ENCODE results near the gene P2RY8.
"Not testable (repeated sequence)": the region's sequence is repeated elsewhere in the genome, so short reads cannot be mapped to it uniquely, and the experiment has no call there.

Gene P2RY8

DNA sequence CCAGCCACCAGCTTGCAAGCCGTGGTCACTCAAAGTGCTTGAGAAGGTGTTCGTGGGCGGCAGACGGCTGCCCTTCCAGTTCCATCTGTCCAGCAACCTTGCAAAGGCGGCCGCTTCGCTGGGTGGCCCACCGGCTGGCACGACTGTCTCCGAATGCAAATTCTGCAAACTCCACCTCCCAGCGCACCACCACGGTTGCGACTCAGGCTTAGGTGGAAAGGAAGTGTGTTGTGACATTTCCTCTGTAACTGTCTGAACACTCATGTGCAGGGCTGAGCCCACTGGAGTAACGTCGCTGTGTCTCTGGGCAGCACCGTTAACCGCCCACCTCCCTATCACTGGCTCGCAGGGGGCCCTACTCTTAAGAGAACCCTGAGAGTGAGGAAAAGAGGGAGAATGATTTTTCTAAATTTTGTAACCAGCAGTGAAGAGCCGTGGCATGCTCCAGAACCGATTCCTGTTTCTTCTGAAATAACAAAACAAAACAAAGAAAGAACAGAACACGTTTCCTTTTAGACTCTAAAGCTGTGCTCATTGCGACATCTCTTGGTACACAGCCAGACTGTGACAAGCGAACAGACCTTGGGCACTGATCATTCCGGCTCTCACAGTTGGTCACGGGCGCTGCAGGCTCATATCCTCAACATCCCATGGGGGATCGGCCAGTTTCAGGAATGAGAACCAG is at the start of gene P2RY8:
Gene P2RY8, minus strand, starts transcription at position 155 of the 685 bp plus-strand sequence. CDS start 70,627 bp downstream, outside the sequence.
- DNase-seq (ENCODE audit: low read depth), result peak; percentile 66

- DNase-seq (ENCODE audit: low read depth), result no peak
Measured at GRCh38 chrX:1584237-1585011, 47.4 kb upstream of the P2RY8 start.

DNA sequence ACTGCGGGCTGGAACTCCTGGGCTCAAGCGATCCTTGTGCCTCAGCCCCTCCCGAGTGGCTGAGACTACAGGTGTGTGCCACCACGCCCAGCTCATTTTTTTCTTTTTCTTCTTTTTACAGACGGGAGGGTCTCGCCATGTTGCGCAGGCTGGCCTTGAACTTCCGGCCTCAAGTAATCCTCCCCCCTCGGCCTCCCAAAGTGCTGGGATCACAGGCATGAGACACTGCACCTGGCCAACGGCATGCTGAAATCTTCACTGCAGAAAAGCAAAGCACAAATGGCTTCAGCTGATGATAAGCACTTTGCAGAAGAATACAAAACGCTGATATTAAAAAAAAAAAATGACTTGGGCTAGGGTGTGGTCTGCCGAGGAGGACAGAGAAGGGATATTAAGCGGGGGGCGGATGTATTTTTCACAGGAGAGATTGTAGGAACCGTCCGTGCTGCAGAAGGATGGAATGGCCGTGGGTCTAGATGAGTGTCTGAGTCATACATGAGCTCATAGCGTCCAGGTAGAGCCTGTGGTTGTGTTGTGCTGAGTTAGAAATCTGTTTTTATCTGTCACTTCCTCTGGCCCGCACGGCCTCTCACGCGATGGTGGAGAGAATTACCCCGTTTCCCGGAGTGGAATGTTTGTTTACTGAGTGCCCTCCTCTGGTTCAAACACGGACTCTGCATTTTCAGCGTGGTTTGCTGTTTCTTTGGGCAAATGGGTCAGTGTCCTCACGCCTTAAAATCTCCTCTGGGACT is 45.9 kb upstream of the P2RY8 start:
- peak; percentile 34 for DNase-seq (ENCODE audit: low read depth)

DNA sequence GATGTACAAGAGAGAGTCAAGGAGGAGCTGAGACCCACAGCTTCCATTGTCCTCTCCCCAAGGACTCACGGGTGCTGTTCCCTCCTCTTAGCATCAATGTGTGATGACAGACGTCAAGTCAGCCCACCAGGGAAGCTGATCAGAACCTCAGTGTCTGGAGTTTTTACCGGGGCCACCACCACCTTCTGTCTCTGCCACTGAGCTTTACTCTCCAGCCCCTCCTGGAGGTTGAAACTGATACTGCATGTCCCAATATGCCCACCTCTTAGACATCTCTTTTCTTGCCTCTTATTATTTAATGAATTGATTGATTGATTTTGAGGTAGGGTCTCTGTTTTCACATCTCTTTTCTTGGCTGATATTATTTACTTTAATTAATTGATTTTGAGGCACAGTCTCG is 44.1 kb upstream of the P2RY8 start:
- DNase-seq (ENCODE audit: low read depth), result peak; percentile 61

DNA sequence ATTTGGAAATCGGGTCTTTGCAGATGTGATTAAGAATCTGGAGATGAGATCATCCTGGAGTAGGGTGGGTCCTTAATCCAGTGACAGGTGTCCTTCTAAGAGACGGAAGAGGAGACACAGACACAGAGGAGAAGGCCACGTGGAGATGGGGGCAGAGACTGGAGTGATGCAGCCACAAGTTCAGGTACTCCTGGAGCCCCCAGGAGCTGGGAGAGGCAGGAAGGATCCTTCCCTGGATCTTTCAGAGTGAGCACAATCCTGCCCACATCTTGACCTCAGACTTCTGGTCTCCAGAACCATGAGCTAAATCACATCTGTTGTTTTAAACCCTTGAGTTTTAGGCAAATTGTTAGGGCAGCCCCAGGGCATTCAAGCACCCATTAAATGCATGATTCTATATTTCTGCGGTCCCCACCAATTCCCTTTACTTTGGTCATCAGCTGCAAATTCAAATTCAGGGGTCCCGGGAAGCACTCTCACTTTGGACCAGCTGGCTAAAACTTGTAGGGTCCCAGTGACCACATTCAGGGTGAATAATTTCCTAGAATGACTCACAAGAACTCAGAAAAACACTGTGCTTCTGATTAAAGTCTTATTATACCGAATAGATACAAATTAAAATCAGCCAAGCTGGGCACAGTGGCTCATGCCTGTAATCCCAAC is 41.7 kb upstream of the P2RY8 start:
- no peak for DNase-seq (ENCODE audit: low read depth)

DNA sequence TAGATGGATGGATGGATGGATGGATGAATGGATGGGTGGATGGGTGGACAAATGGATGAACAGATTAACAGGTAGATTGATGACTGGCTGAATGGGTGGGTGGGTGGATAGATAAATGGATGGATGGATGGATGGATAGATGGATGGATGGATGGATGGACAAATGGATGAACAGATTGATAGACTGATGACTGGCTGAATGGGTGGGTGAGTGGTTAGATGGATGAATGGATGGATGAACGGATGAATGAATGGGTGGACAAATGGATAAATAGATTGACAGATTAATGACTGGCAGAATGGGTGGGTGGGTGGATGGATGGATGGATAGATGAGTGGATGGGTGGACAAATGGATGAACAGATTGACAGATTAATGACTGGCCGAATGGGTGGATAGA is 40.9 kb upstream of the P2RY8 start:
- no peak for DNase-seq (ENCODE audit: low read depth)

- no peak for DNase-seq (ENCODE audit: low read depth)
Measured at GRCh38 chrX:1576201-1576992, 39.4 kb upstream of the P2RY8 start.

GRCh38 chrX:1574181-1574580 is 37.2 kb upstream of the P2RY8 start:
- not testable (repeated sequence) for DNase-seq (ENCODE audit: low read depth)

DNA sequence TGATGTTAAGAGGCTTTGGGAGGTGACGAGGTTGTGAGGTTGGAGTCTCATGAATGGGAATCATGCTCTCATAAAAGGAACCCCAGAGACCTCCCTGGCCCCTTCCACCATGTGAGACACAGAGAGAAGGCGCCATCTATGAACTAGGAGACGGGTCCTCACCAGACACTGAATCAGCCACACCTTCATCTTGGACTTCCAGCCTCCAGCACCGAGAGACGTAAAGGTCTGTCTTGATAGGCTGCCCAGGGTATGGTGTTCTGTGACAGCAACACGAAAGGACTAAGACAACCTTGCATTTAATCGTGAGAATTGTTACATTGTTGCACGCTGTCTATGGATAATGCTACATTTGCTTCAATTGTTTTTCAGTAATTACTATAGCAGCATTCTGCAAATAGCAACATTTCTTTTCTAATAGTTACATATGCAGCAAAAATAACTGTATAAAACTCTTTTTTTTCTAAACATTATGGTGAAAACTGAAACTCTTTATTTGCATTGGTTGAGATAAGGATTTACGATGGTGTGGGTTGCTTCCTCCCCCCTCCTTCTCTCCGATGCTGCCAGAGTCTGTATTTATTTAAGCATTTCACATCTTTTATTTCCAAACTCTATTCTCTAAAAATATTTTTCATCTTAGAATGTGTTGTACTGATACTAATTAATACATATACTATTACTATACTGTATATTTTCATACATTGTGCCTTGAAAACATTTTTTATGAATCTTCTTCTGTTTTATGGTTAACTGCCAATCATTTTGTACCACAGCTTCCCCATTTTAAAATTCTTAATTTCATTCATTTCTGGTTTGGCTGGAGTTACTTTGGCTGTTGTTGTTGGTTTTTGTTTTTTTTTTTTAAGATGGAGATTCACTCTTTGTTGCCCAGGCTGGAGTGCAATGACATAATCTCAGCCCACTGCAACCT is 28.0 kb upstream of the P2RY8 start:
- no peak for DNase-seq (ENCODE audit: low read depth)

- DNase-seq (ENCODE audit: low read depth), result not testable (repeated sequence)
Measured at GRCh38 chrX:1564077-1564476, 27.1 kb upstream of the P2RY8 start.

DNA sequence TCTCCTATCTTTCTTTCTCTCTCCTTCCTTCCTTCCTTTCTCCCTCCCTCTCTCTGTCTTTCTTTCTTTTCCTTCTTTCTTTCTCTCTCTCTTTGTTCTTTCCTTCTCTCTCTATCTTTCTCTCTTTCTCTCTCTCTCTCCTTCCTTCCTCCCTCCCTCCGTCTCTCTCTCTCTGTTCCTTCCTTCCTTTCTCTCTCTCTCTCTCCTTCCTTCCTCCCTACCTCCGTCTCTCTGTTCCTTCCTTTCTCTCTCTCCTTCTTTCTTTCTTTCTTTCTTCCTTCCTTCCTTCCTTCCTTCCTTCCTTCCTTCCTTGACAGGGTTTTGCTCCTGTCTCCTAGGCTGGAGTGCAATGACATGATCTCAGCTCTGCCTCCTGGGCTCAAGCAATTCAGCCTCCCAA is 24.2 kb upstream of the P2RY8 start:
- DNase-seq (ENCODE audit: low read depth), result no peak

DNA sequence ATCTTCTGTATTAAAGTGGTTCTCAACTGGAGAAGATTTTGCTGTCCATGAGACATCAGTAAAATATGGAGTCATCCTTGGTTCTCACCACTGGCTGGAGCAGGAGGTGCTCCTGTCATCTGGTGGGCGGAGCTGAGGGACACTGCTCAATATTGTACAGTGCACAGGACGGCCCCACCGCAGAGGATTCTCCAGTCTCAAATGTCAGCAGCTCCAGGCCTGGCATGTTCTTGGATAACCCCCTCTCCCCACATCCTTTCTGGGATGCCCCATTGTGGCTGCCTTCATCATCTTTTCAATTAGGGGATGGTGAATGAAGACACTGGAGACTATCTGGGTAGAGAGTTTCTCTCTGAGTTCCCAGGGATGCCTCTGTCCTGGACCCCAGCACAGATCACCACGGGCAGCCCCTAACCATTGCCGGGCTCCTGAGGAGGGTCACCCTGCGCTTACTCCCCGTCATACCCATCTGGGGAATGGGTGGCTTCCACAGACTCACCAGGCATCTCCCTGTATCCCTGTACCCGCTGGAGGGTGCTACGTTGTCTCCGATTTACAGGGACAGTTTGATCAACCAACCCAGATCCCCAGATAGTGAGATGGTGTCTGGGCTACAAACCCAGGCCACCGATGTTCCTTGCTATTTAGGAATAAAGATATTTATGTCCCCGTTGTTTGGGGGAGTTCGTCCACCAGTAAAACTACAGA is 21.9 kb upstream of the P2RY8 start:
- DNase-seq (ENCODE audit: low read depth), result no peak

GRCh38 chrX:1557442-1557841 is 20.5 kb upstream of the P2RY8 start:
- DNase-seq (ENCODE audit: low read depth), result not testable (repeated sequence)

- no peak for DNase-seq (ENCODE audit: low read depth)
Measured at GRCh38 chrX:1555370-1555769, 18.4 kb upstream of the P2RY8 start.

GRCh38 chrX:1554469-1555210 is 17.7 kb upstream of the P2RY8 start:
- DNase-seq (ENCODE audit: low read depth), result no peak

DNA sequence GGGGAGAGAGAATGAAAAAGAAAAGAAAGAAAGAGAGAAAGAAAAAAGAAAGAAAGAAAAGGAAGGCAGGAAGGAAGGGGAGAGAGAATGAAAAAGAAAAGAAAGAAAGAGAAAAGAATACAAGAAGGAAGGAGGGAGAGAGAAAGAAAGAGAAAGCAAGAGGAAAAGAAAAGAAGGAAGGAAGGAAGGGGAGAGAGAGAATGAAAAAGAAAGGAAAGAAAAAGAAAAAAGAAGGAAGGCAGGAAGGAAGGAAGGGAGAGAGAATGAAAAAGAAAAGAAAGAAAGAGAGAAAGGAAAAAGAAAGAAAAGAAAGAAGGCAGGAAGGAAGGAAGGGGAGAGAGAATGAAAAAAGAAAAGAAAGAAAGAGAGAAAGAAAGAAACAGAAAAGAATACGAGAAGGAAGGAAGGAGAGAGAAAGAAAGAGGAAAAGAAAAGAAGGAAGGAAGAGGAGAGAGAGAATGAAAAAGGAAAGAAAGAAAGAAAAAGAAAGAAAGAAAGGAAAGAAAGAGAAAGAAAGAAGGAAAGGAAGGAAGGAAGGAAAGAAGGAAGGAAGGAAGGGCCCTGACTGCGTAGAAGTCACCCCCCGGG is 15.1 kb upstream of the P2RY8 start:
- no peak for DNase-seq (ENCODE audit: low read depth)

DNA sequence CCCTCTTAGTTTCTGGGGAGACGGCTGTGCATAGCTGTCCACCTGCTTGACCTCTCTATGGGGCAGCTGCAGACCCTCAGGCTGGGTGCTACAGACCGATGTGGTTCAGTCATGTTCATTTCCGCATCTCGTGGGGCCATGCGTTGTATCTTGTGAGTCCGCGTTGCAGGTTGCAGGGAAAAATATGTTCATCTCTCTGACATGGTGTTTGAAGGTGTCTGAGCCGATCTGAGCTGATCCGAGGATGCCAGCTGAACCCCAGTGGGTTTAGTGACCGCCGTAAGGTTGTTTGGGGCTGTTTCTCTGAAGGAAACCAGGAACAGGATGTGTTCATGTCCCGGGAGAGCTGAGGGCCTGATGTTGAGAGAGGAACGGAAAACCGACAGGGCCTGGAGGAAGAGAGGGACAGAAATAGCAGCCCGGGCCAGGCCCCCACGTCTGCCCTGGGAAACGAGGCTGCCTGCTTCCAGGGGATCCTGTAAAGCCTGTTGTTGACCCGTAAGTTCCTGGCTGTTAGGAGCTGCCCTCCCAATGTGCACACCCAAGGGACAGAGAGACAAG is 9.8 kb upstream of the P2RY8 start:
- DNase-seq (ENCODE audit: low read depth), result no peak

- DNase-seq (ENCODE audit: low read depth), result no peak
Measured at GRCh38 chrX:1545776-1546408, 8.9 kb upstream of the P2RY8 start.
